ENCODE data around the gene HSPB9.
A peak's percentile ranks its signal among the peaks of the same experiment; 100 is the strongest.
"Not testable (repeated sequence)": the region's sequence is repeated elsewhere in the genome, so short reads cannot be mapped to it uniquely, and the experiment has no call there.

Gene HSPB9

GRCh38 chr17:42120161-42120769, 2.3 kb upstream of the HSPB9 start:
- no peak for DNase-seq (ENCODE audit: low read depth)

- peak; percentile 54 for DNase-seq (ENCODE audit: low read depth)
Measured at GRCh38 chr17:42120770-42121769, 1.5 kb upstream of the HSPB9 start, which contains the start of gene KAT2A. Gene KAT2A (minus strand): TSS chr17:42121367. CDS start chr17:42121304, 63 bp downstream.

GRCh38 chr17:42124256-42124655, 1.7 kb downstream of the HSPB9 start:
- DNase-seq (ENCODE audit: low read depth): no peak

- DNase-seq (ENCODE audit: low read depth): no peak
Measured at GRCh38 chr17:42125565-42125964, 3.0 kb downstream of the HSPB9 start.

- no peak for DNase-seq (ENCODE audit: low read depth)
Measured at GRCh38 chr17:42126836-42127235, 4.2 kb downstream of the HSPB9 start.

GRCh38 chr17:42127414-42127813, 4.8 kb downstream of the HSPB9 start:
- DNase-seq (ENCODE audit: low read depth): no peak

- no peak for DNase-seq (ENCODE audit: low read depth)
Measured at GRCh38 chr17:42129109-42129837, 6.7 kb downstream of the HSPB9 start.

GRCh38 chr17:42130310-42130936, 7.8 kb downstream of the HSPB9 start:
- DNase-seq (ENCODE audit: low read depth): no peak

GRCh38 chr17:42131232-42131631, 8.6 kb downstream of the HSPB9 start:
- DNase-seq (ENCODE audit: low read depth): no peak

- no peak for DNase-seq (ENCODE audit: low read depth)
Measured at GRCh38 chr17:42131981-42132432, 9.4 kb downstream of the HSPB9 start.

- DNase-seq (ENCODE audit: low read depth): no peak
Measured at GRCh38 chr17:42132941-42133340, 10.3 kb downstream of the HSPB9 start.

- DNase-seq (ENCODE audit: low read depth): no peak
Measured at GRCh38 chr17:42133461-42134041, 10.9 kb downstream of the HSPB9 start.

GRCh38 chr17:42135151-42135550, 12.5 kb downstream of the HSPB9 start:
- no peak for DNase-seq (ENCODE audit: low read depth)

GRCh38 chr17:42135664-42136653, 13.4 kb downstream of the HSPB9 start:
- no peak for DNase-seq (ENCODE audit: low read depth)

- DNase-seq (ENCODE audit: low read depth): no peak
Measured at GRCh38 chr17:42136654-42137051, 14.0 kb downstream of the HSPB9 start.

- no peak for DNase-seq (ENCODE audit: low read depth)
Measured at GRCh38 chr17:42138749-42139492, 16.3 kb downstream of the HSPB9 start.

- not testable (repeated sequence) for DNase-seq (ENCODE audit: low read depth)
Measured at GRCh38 chr17:42140690-42141089, 18.1 kb downstream of the HSPB9 start.

GRCh38 chr17:42141382-42141781, 18.8 kb downstream of the HSPB9 start:
- DNase-seq (ENCODE audit: low read depth): no peak

GRCh38 chr17:42142371-42142896, 19.8 kb downstream of the HSPB9 start:
- no peak for DNase-seq (ENCODE audit: low read depth)
